Testis (tissue), 3 donors: ENCODE results near the gene UVSSA. TPM values are rescaled to one million over a fixed set of nuclear protein-coding genes. Genes with fewer than 3 reads are reported as not detected.

Source experiments
- DNase-seq: peaks from one replicate; pipeline ENCODE4 v3.0.0-alpha.2; 2019
- H3K27ac ChIP-seq, 2 donors: fragments of 200-600 bp; sonication (generic); one replicate each; pipeline ENCODE4 v1.5.1; 2019
- H3K27me3 ChIP-seq: fragments of 200-600 bp; sonication (generic); one replicate; pipeline ENCODE4 v1.5.1; 2019
- H3K36me3 ChIP-seq: fragments of 200-600 bp; sonication (generic); one replicate; pipeline ENCODE4 v1.5.1; 2017; ENCODE audit warnings: low read depth; ENCODE audit errors: missing control alignments
- H3K4me1 ChIP-seq: fragments of 200-600 bp; sonication (generic); one replicate; pipeline ENCODE4 v1.5.1; 2019
- H3K4me3 ChIP-seq, 2 donors: fragments of 200-600 bp; sonication (generic); one replicate each; pipeline ENCODE4 v1.5.1; 2017 to 2019
- H3K9me3 ChIP-seq: fragments of 200-600 bp; sonication (generic); one replicate; pipeline ENCODE4 v1.5.1; 2017
- CTCF ChIP-seq, 3 experiments: fragments of 450-650 bp in 2 of 3; fragments of 200-600 bp in 1 of 3; sonication (generic) in 1 of 3; IDR thresholded peaks; one replicate each; pipeline ENCODE4 v1.5.1; 2016 to 2019; ENCODE audit warnings: antibody characterized with exemption in 3 of 3, mild to moderate bottlenecking in 2 of 3, moderate library complexity in 1 of 3
- POLR2A ChIP-seq: fragments of 450-650 bp; IDR thresholded peaks from one replicate; pipeline ENCODE4 v1.6.1; 2017; ENCODE audit warnings: antibody characterized with exemption, mild to moderate bottlenecking, moderate library complexity
- WGBS, 2 donors: methylation state at CpG; one replicate each; pipeline ENCODE4 v1.1.5; 2018; 5-methylcytosine and 5-hydroxymethylcytosine counted together
- intact Hi-C: fragments of 100-400 bp; cut with DNase I; formaldehyde crosslinking; loops from one replicate; pipeline ENCODE4 v1.15.1; 2023; ENCODE audit warnings: low total_unique reads
- polyA plus RNA-seq: library from polyadenylated mRNA; stranded (reverse); fragments of 350-450 nt; fragmentation: Illumina TruSeq; extraction: RNeasy Lipid Tissue Mini Kit (QIAGEN cat#74804); gene quantifications from one replicate; pipeline ENCODE4 v1.2.3, GENCODE V29; 2014; ENCODE audit warnings: low read depth, low replicate concordance; ENCODE audit not compliant: insufficient read depth
- total RNA-seq, 2 donors: library from RNA; depleted of rRNA; stranded (reverse); fragments of >200 nt; gene quantifications; one replicate each; pipeline ENCODE4 v1.2.3, GENCODE V29; 2016

Gene UVSSA
- total and polyA plus RNA-seq, 3 donors from 2014 or later, result 35.8 to 94.6 (median 71.5) TPM

GRCh38 chr4:1364217-1364616 lies 17.2 kb downstream of the UVSSA start:
- intact Hi-C loops, result no loop called here
- TF ChIP-seq POLR2A, result no peak
- TF ChIP-seq CTCF (IDR thresholded peaks at IDR 0.05), result no peak
- 91 to 100% methylated on average over 4 to 12 of the region's 18 CpGs for WGBS, 2 donors
- Histone ChIP-seq H3K4me3 (no peak overlapping the region), H3K36me3 (no peaks in the 10 kb centered on the region), H3K27me3 (no peaks in the 10 kb centered on the region), H3K9me3 (no peaks in the 10 kb centered on the region), H3K4me1 (no peaks in the 10 kb centered on the region), H3K27ac (no peak overlapping the region)
- DNase-seq, result no peak

- no peaks in the 10 kb centered on the region for H3K36me3 ChIP-seq
- intact Hi-C loops, result no loop called here
- no peak for TF ChIP-seq POLR2A
- TF ChIP-seq CTCF (IDR thresholded peaks at IDR 0.05), result no peak
These were observed 17.7 kb downstream of the UVSSA start for GRCh38 chr4:1364748-1365147.

GRCh38 chr4:1365271-1366178 lies 18.5 kb downstream of the UVSSA start:
- no peaks in the 10 kb centered on the region for H3K27me3 ChIP-seq
- WGBS, 2 donors, result 84 to 86% methylated on average over 8 to 24 of the region's 25 CpGs
- TF ChIP-seq CTCF (IDR thresholded peaks at IDR 0.05) (peak in 1 of 3 experiments; percentile 9), POLR2A (no peak)
- H3K4me1 ChIP-seq, result no peaks in the 10 kb centered on the region
- H3K9me3 ChIP-seq, result no peaks in the 10 kb centered on the region
- no peaks in the 10 kb centered on the region for H3K36me3 ChIP-seq
- no peak for DNase-seq
- H3K4me3 ChIP-seq, result no peak overlapping the region
- intact Hi-C loops, result no loop called here
- no peak overlapping the region for H3K27ac ChIP-seq

More at GRCh38 chr4:1364748-1365147, 17.7 kb downstream of the UVSSA start:
- H3K4me3 ChIP-seq, result no peak overlapping the region
- no peak overlapping the region for H3K27ac ChIP-seq
- no peaks in the 10 kb centered on the region for H3K9me3 ChIP-seq
- no peaks in the 10 kb centered on the region for H3K4me1 ChIP-seq
- no peaks in the 10 kb centered on the region for H3K27me3 ChIP-seq
- WGBS, 2 donors, result 90 to 99% methylated on average over 10 to 13 of the region's 13 CpGs
- no peak for DNase-seq

GRCh38 chr4:1366371-1367229 lies 19.6 kb downstream of the UVSSA start:
- Histone ChIP-seq H3K9me3 (no peaks in the 10 kb centered on the region), H3K27ac (no peak overlapping the region), H3K4me3 (no peak overlapping the region), H3K27me3 (no peaks in the 10 kb centered on the region), H3K36me3 (no peaks in the 10 kb centered on the region), H3K4me1 (no peaks in the 10 kb centered on the region)
- 93 to 97% methylated on average over 23 to 35 of the region's 35 CpGs for WGBS, 2 donors
- DNase-seq, result no peak
- intact Hi-C loops, result no loop called here
- no peak for TF ChIP-seq POLR2A
- TF ChIP-seq CTCF (IDR thresholded peaks at IDR 0.05), result no peak
